Neuronal stem cell (in vitro differentiated cells): ENCODE measurements around the gene KARS1.

Experiments
- DNase-seq: peaks from one replicate; pipeline ENCODE4 v3.0.0-alpha.2; 2013; ENCODE audit warnings: low spot score
- H2AFZ ChIP-seq: one replicate; pipeline ENCODE4 v1.6.1; 2013; ENCODE audit warnings: mild to moderate bottlenecking, low read length, inconsistent platforms
- H2AK5ac ChIP-seq: 2 replicates; pipeline ENCODE4 v1.6.1; 2013; ENCODE audit warnings: low read depth, mild to moderate bottlenecking, inconsistent platforms, low read length, moderate library complexity, mixed read lengths
- H2BK120ac ChIP-seq: 2 replicates; pipeline ENCODE4 v1.6.1; 2013; ENCODE audit warnings: low read depth, mild to moderate bottlenecking, inconsistent platforms, low read length, moderate library complexity, mixed read lengths
- H2BK12ac ChIP-seq: one replicate; pipeline ENCODE4 v1.6.1; 2013; ENCODE audit warnings: low read length, inconsistent platforms
- H2BK15ac ChIP-seq: 2 replicates; pipeline ENCODE4 v1.6.1; 2013; ENCODE audit warnings: mild to moderate bottlenecking, low read length, inconsistent platforms, mixed read lengths
- H2BK5ac ChIP-seq: one replicate; pipeline ENCODE4 v1.6.1; 2013; ENCODE audit warnings: inconsistent platforms, mild to moderate bottlenecking, low read length, moderate library complexity
- H3K14ac ChIP-seq: one replicate; pipeline ENCODE4 v1.6.1; 2013; ENCODE audit warnings: low read length, inconsistent platforms
- H3K18ac ChIP-seq: 2 replicates; pipeline ENCODE4 v1.6.1; 2013; ENCODE audit warnings: low read length, inconsistent platforms
- H3K23ac ChIP-seq: 2 replicates; pipeline ENCODE4 v1.6.1; 2013; ENCODE audit warnings: low read depth, mild to moderate bottlenecking, mixed read lengths, low read length, inconsistent platforms; ENCODE audit not compliant: poor library complexity
- H3K27ac ChIP-seq: replicated peaks from 3 replicates; pipeline ENCODE4 v1.5.1; 2013; ENCODE audit warnings: low read length, inconsistent platforms
- H3K27me3 ChIP-seq, 3 experiments: 2 replicates each; pipeline ENCODE4 v1.6.1; 2013; ENCODE audit warnings: low read length in 3 of 3, mild to moderate bottlenecking in 2 of 3, inconsistent platforms in 1 of 3, low read depth in 1 of 3, mixed read lengths in 1 of 3, moderate library complexity in 1 of 3; ENCODE audit not compliant: control insufficient read depth in 3 of 3, insufficient read depth in 3 of 3
- H3K36me3 ChIP-seq, 2 donors: replicated peaks in 1 of 2; 2 replicates each; pipeline ENCODE4 v1.6.1; 2013; ENCODE audit warnings: low read length in 2 of 2; ENCODE audit not compliant: control insufficient read depth in 2 of 2, insufficient read depth in 2 of 2
- H3K4ac ChIP-seq: 2 replicates; pipeline ENCODE4 v1.6.1; 2013; ENCODE audit warnings: inconsistent platforms, mild to moderate bottlenecking, low read length, moderate library complexity
- H3K4me1 ChIP-seq, 2 donors: 1 replicate in 1 of 2; 2 replicates in 1 of 2; pipeline ENCODE4 v1.6.1; 2013; ENCODE audit warnings: low read length in 2 of 2, low read depth in 1 of 2; ENCODE audit not compliant: control insufficient read depth in 2 of 2, insufficient read depth in 1 of 2
- H3K4me2 ChIP-seq: one replicate; pipeline ENCODE4 v1.6.1; 2013; ENCODE audit warnings: mild to moderate bottlenecking, low read length, inconsistent platforms; ENCODE audit not compliant: insufficient read depth, poor library complexity, severe bottlenecking
- H3K4me3 ChIP-seq, 2 donors: 2 replicates each; pipeline ENCODE4 v1.5.1; 2013; ENCODE audit warnings: low read length in 2 of 2, mild to moderate bottlenecking in 2 of 2, inconsistent platforms in 1 of 2, moderate library complexity in 1 of 2
- H3K79me1 ChIP-seq: one replicate; pipeline ENCODE4 v1.6.1; 2013; ENCODE audit warnings: low read depth, mild to moderate bottlenecking, inconsistent platforms, low read length, moderate library complexity
- H3K9ac ChIP-seq: one replicate; pipeline ENCODE4 v1.6.1; 2013; ENCODE audit warnings: mild to moderate bottlenecking, low read depth, low read length, inconsistent platforms; ENCODE audit not compliant: poor library complexity
- H3K9me3 ChIP-seq, 2 donors: replicated peaks in 1 of 2; 2 replicates each; pipeline versions ENCODE3 to v1.6.1; 2013; ENCODE audit warnings: low read length in 2 of 2, mild to moderate bottlenecking in 2 of 2, inconsistent platforms in 1 of 2, low read depth in 1 of 2, mixed read lengths in 1 of 2, moderate library complexity in 1 of 2; ENCODE audit not compliant: control insufficient read depth in 2 of 2, insufficient read depth in 1 of 2
- H4K8ac ChIP-seq: one replicate; pipeline ENCODE4 v1.6.1; 2013; ENCODE audit warnings: low read depth, mild to moderate bottlenecking, inconsistent platforms, low read length, moderate library complexity
- H4K91ac ChIP-seq: one replicate; pipeline ENCODE4 v1.6.1; 2013; ENCODE audit warnings: low read length, low read depth, mild to moderate bottlenecking, inconsistent platforms; ENCODE audit not compliant: poor library complexity
- WGBS, 2 donors: extraction: QIAGEN DNeasy Blood & Tissue Kit; methylation state at CpG; one replicate each; pipeline ENCODE4 v1.1.7; 2013; ENCODE audit warnings: missing lambda C conversion rate in 2 of 2, mixed read lengths in 1 of 2; ENCODE audit not compliant: insufficient read length in 2 of 2, insufficient replicate concordance in 1 of 2; ENCODE audit errors: extremely low coverage in 2 of 2; 5-methylcytosine and 5-hydroxymethylcytosine counted together

The KARS1 gene

DNA sequence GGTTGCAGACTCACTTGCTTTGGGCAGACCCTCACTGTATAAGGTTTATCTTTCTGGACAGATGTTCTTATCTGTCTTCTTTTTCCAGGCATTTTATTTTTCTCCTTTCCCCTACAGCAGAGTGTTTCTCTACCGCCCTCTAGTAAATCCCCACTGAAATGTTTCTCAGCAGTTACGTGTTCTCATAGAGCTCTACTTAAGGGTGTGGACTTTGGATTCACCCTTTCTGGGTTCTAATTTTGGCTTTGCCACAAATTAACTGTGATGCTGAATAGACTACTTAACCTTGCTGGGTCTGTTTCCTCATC lies 26.3 kb downstream of the KARS1 start:
- H3K27me3 ChIP-seq, result no peaks in the 10 kb centered on the region
- no peak overlapping the region for H3K4me3 ChIP-seq
- H3K4me2 ChIP-seq, result no peak overlapping the region
- H4K91ac ChIP-seq, result no peak overlapping the region
- WGBS, 2 donors, result no CpG with 5 or more reads among the region's 2 CpGs
- no peaks in the 10 kb centered on the region for H3K9me3 ChIP-seq
- H4K8ac ChIP-seq, result no peak overlapping the region
- peaks cover 14 to 57% of the 10 kb centered on the region in 2 donors for H3K36me3 ChIP-seq
- H3K14ac ChIP-seq, result no peak overlapping the region
- no peak overlapping the region for H3K23ac ChIP-seq
- H2BK120ac ChIP-seq, result no peak overlapping the region
- no peak overlapping the region for H2BK5ac ChIP-seq
- no peak overlapping the region for H3K27ac ChIP-seq
- H3K4me1 ChIP-seq, result peaks cover 0 to 3% of the 10 kb centered on the region in 2 donors
- no peak overlapping the region for H2BK15ac ChIP-seq
- no peak overlapping the region for H2BK12ac ChIP-seq
- DNase-seq, result no peak
- H3K9ac ChIP-seq, result no peak overlapping the region
- no peak overlapping the region for H2AK5ac ChIP-seq
- no peaks in the 10 kb centered on the region for H3K79me1 ChIP-seq
- H3K4ac ChIP-seq, result no peak overlapping the region
- no peak overlapping the region for H3K18ac ChIP-seq
- no peak overlapping the region for H2AFZ ChIP-seq

DNA sequence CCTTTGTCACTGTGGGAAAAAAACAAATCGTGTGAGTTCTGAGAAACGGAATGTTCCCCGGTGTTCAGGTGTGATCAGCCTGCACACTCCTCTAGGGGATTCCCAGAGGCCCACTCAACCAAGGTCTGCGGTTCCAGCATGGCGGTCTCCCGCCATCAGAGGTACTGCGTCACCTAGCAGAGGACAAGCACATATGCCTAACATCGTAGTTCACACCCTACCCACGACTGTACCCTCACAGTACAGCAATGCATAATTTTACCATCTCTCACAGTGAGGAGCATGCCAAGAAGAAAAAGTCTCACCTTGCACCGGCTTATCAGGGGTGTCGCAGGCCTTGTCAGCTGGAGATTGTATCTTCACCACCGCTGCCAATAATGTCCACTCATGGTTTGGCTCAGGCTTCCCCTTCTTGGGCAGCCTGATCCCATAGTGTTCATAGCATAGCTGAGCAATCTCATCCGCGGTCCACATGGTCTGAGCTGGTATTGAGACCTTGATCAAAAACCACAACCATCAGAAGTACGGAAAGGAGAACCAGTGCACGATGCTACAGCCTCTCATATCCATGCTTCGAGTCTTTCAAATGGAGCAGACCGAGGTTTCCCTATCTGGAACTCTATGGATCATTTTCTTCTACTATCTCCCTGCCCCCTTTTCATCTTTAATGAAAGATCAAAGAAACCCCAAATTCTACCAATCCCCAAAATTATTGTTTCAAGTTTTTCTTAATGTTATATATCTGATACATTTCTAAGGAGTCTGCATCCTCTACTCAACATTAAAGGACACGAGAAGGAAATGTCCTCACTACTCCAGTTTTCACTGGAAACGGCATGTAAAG lies 26.9 kb downstream of the KARS1 start:
- no peak for DNase-seq
- Histone ChIP-seq H3K4ac (no peak overlapping the region), H3K27ac (no peak overlapping the region), H4K8ac (no peak overlapping the region), H3K4me2 (no peak overlapping the region), H3K18ac (no peak overlapping the region), H3K4me1 (peaks cover 0 to 3% of the 10 kb centered on the region in 2 donors), H2AK5ac (no peak overlapping the region), H3K23ac (no peak overlapping the region), H3K14ac (no peak overlapping the region), H2BK120ac (no peak overlapping the region), H2AFZ (no peak overlapping the region), H3K9me3 (no peaks in the 10 kb centered on the region), H2BK5ac (no peak overlapping the region), H3K4me3 (peak overlapping the region in 1 of 2 donors; percentile 1), H3K27me3 (no peaks in the 10 kb centered on the region), H4K91ac (no peak overlapping the region), H2BK12ac (no peak overlapping the region), H3K9ac (no peak overlapping the region), H3K36me3 (peaks cover 12 to 57% of the 10 kb centered on the region in 2 donors), H3K79me1 (no peaks in the 10 kb centered on the region), H2BK15ac (no peak overlapping the region)
- no CpG with 5 or more reads among the region's 20 CpGs for WGBS, 2 donors

DNA sequence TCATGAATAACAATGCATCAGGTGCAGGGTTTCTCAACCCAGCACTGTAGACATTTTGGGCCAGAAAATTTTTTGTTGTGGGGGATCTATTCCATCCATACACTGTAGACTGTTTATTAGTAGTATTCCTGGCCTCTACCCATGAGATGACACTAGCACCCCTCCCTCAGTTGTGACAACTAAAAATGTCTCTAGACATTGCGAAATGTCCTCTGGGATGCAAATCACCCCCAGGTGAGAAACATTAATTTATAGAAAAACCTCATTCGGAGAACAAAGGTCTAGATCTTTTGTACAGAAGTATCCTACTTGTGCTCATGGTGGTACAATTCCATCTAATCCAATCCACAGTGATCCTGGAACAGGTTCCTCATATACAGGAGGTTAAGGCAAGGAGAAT lies 28.7 kb downstream of the KARS1 start:
- no peak overlapping the region for H2AK5ac ChIP-seq
- peaks cover 15 to 72% of the 10 kb centered on the region in 2 donors for H3K36me3 ChIP-seq
- H3K4me2 ChIP-seq, result no peak overlapping the region
- H2AFZ ChIP-seq, result no peak overlapping the region
- no peak for DNase-seq
- no peak overlapping the region for H3K23ac ChIP-seq
- no peak overlapping the region for H3K4me3 ChIP-seq
- no peak overlapping the region for H3K27ac ChIP-seq
- H3K4ac ChIP-seq, result no peak overlapping the region
- H3K9me3 ChIP-seq, result no peaks in the 10 kb centered on the region
- H2BK12ac ChIP-seq, result no peak overlapping the region
- H2BK5ac ChIP-seq, result no peak overlapping the region
- H3K9ac ChIP-seq, result no peak overlapping the region
- H3K27me3 ChIP-seq, result no peaks in the 10 kb centered on the region
- H4K91ac ChIP-seq, result no peak overlapping the region
- H4K8ac ChIP-seq, result no peak overlapping the region
- no peak overlapping the region for H3K18ac ChIP-seq
- no peak overlapping the region for H2BK15ac ChIP-seq
- H3K4me1 ChIP-seq, result peaks cover 0 to 3% of the 10 kb centered on the region in 2 donors
- H3K79me1 ChIP-seq, result no peaks in the 10 kb centered on the region
- no peak overlapping the region for H2BK120ac ChIP-seq
- no CpG with 5 or more reads among the region's 2 CpGs for WGBS, 2 donors
- H3K14ac ChIP-seq, result no peak overlapping the region

DNA sequence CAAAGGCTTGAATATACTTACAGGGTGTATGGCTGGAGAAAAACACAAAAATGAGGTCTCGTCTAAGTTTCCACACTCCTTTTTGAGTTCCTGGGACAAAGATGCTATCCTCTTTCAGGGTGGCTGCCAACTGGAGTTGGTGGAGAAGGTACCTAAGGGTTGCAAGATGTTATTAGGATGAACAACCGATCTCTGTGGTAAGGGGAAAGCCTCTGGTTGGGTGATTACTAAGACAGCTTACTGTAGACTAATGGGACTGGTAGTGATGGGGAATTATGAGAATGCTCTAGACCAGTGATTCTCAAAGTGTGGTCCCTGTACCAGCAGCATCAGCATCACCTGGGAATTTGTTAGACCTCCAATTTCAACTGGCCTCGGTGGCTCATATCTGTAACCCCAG lies 30.3 kb downstream of the KARS1 start:
- Histone ChIP-seq H3K4me1 (peaks cover 0 to 3% of the 10 kb centered on the region in 2 donors), H2BK5ac (no peak overlapping the region), H2BK12ac (no peak overlapping the region), H4K91ac (no peak overlapping the region), H4K8ac (no peak overlapping the region), H2BK15ac (no peak overlapping the region), H3K4me2 (no peak overlapping the region), H3K27me3 (no peaks in the 10 kb centered on the region), H2BK120ac (no peak overlapping the region), H3K9ac (no peak overlapping the region), H3K4me3 (no peak overlapping the region), H3K23ac (no peak overlapping the region), H3K36me3 (peaks cover 22 to 88% of the 10 kb centered on the region in 2 donors), H3K18ac (no peak overlapping the region), H3K27ac (no peak overlapping the region), H2AK5ac (no peak overlapping the region), H3K14ac (no peak overlapping the region), H3K9me3 (no peaks in the 10 kb centered on the region), H3K79me1 (no peaks in the 10 kb centered on the region), H3K4ac (no peak overlapping the region), H2AFZ (no peak overlapping the region)
- no peak for DNase-seq
- no CpG with 5 or more reads among the region's 3 CpGs for WGBS, 2 donors
